NK-92 treated with Interleukin-12 subunit alpha and Interleukin-12 subunit beta, amount 100 ng/mL, for 24 hours (cell line): ENCODE measurements around the gene ASH1L.
"Not testable (repeated sequence)": the region's sequence is repeated elsewhere in the genome, so short reads cannot be mapped to it uniquely, and the experiment has no call there.

Experiments
- DNase-seq: peaks from one replicate; lab custom pipeline; 2025; lab: John Stamatoyannopoulos, UW

The ASH1L gene

DNA sequence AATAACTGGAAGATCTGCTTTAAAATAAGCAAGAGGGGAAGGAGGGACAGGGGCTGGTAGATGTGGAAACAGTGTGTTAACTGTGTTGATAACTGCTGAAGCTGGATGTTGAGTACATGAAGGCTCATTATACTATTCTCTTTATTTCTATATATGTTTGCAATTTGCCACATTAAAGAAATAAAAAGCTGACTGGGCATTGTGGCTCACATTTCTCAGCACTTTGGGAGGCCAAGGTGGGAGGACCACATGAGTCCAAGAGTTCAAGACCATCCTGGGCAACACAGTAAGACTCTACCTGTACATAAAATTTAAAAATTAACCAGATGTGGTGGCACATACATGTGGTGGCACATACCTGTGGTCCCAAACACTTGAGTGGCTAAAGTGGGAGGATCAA lies 6.7 kb downstream of the ASH1L start:
- no peak for DNase-seq

DNA sequence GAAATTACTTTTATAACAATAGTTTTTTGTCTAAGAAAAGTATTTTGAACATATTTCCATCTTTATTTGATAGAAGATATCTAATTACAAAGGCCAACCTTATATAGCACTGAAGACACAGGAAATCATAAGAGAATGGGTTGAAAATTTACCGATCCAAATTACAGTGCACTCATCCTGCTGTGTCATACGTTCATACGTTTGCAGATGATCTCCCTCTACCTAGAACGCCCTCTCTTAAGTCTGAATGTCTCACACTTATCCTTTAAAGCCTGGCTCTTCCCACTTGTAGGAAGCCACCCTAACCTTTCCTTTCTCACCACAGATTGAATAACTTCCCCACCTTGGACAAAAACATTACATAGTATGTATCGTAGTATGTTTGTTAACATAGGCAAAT lies 9.3 kb downstream of the ASH1L start:
- DNase-seq = no peak

DNA sequence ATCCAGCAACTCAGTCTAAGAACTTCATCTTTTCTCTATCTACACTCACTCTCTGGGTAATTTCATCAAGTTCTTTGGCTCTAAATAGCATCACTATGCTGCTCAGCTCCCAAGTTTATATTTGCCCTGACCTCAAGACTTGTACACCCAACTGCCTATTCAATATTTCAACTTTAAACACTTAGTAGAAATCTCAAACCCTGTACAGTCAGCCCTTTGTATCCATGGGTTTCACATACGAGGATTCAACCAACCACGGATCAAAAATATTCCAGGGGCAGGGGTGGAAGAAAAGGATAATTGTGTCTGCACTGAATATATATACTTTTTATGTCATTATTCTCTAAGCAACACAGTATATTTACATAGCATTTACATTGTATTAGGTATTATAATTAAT lies 13.9 kb downstream of the ASH1L start:
- DNase-seq = no peak

DNA sequence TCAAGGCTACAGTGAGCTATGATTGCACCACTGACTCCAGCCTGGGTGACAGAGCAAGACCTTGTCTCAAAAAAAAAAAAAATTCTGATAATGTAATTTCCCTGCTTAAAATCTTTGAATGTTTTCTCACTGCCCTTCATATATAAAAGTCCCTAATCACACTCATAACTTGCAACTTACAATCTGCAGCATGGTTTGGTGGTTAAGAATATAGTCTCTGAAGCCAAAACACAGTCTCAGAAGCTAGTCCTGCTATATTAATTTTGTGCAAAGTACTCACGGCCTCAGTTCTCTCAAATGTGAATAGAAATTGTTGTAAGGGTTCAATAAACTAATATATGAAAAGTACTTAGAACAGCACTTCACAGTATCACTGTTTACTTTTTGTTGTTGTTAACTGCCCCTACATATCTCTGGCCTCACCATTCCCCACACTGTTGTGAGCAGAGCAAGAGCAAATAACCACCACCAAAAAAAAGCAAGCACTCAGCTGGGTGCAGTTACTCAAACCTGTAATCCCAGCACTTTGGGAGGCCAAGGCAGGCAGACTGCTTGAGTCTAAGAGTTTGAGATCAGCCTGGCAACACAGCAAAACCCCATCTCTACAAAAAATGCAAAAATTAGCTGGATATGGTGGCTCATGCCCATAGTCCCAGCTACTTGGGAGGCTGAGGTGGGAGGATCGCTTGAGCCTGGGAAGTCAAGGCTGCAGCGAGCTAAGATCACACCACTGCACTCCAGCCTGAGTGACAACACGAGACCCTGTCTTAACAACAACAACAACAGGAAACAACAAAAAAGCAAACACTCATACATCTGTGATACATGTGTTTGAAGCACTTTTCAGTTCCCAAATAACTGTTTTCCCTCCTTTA lies 22.4 kb downstream of the ASH1L start:
- DNase-seq = no peak

DNA sequence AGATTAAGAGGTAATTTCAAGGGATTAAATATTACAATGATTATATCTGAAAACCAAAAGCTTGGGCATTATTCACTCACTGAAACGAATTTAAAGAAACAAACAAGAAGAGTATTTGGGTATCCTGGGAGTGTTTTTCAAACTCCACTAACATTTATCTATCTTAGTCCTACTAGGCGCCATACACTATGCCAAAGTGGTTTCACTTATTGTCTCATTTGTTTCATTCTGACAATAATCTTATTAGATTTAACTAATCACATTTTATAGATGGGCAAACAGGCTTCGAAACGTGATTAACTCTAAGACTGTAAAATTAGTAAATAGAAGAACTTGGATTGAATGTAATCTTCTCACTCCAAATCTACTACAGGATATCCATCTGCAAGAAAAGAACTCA lies 25.4 kb downstream of the ASH1L start:
- no peak for DNase-seq

DNA sequence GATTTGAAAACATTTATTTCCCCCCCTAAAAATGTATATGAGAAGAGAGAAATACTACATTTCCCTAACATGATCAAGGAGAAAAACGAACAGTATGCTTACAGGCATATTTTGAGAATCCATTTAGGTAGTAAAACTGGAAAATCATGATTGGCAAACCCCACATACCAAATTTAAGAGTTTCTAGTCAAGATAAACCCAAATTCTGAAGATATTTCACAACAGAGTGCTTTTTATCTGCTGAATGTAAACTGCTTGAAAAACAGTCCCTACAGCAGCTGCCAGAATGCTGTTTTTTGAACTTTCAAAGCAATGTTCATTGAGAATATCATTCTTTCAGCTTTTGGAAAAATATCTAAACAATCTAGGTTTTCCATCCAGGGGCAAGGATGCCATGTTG lies 31.0 kb downstream of the ASH1L start:
- no peak for DNase-seq

DNA sequence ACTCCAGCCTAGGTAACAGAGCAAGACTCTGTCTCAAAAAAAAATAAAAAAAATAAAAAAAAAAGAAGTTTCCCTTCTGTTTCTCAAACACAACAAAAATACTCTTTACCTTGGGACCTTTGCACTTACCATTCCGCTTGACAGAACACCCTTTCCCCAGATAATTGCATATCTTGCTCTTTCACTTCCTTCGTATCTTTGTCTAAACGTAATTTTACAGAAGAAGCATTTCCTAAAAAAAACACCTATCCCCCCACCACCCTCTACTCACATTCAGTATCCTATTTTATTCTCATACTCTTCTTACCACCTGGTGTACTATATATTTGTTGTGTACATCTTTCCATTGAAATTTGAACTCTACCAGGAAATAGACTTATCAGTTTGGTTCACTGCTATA lies 32.7 kb downstream of the ASH1L start:
- DNase-seq = no peak

DNA sequence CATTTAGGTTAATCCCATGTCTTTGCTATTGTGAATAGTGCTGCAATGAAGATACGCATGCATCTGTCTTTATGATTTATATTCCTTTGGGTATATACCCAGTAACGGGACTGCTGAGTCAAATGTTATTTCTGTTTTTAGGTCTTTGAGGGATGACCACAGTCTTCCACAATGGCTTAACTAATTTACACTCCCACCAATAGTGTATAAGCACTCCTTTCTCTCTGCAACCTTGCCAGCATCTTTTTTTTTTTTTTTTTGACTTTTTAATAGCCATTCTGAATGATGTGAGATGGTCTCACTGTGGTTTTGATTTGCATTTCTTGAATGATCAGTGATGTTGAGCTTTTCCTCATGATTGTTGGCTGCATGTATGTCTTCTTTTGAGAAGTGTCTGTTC lies 33.5 kb downstream of the ASH1L start:
- no peak for DNase-seq

DNA sequence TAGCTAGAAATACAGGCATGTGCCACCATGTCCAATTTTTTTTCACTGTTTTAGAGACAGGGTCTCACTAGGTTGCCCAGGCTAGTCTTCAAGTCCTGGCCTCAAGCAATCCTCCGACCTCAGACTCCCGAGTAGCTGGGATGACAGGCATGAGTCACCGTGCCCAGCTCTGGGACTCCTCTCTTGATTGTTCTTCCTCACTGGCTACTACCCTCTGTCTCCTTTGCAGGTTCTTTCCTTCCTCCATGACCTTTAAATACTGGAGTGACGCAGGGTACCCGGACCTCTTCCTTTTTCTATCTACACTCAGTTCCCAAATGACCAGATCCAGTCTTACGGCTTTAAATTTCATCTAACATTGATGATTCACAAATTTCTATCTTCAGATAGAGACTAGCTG lies 34.9 kb downstream of the ASH1L start:
- DNase-seq = no peak

DNA sequence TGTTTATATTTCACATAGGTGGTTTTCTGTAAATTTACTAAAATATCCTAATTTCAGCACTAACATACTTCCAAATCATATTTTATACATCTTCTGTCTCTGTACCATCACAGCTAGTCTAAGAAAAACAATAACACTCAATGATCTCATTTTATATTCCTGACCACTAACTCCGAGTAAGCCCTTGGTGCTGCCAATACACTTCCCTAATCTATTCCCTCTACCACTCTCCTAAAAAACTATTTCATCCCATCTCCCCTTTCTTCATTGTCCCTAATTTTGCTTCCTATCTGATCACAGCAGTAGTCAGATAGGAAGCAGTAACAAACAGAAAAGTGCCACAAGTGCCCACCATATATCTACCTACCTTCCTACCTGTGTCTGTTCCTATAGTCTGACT lies 36.2 kb downstream of the ASH1L start:
- DNase-seq = no peak

DNA sequence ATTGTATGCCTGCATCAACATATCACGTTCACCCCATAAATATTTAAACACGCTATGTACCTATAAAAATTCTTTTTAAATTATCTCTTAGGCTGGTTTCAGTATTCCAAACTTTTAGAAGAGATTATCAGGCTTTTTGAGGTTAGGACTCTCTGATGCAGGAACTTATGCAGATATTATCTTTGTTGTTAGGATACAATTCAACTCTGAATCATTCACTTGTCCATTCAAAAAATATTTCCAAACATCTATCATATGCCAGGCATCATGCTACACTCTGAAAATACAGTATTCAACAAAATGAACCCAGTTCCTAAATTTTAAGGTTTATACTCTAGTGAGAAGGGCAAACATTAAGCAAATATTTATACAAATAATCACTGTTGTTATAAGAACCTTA lies 40.5 kb downstream of the ASH1L start:
- no peak for DNase-seq

DNA sequence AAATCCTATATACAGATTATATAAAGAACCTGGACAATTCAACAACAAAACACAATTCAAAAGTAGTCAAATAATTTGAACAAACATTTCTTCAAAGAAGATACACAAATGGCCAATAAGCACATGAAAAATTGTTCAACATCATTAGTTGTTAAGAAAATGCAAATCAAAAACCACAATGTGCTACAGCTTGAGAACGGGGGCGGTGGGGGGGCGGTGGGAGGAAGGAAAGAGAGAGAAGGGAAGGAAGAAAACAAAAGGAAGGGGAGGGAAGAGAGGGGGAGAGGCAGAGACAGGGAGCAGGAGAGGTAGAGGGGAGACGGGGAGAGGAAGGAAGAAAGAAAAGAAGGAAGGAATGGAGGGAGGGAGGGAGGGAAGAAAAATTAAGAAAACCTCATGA lies 44.1 kb downstream of the ASH1L start:
- DNase-seq = no peak

DNA sequence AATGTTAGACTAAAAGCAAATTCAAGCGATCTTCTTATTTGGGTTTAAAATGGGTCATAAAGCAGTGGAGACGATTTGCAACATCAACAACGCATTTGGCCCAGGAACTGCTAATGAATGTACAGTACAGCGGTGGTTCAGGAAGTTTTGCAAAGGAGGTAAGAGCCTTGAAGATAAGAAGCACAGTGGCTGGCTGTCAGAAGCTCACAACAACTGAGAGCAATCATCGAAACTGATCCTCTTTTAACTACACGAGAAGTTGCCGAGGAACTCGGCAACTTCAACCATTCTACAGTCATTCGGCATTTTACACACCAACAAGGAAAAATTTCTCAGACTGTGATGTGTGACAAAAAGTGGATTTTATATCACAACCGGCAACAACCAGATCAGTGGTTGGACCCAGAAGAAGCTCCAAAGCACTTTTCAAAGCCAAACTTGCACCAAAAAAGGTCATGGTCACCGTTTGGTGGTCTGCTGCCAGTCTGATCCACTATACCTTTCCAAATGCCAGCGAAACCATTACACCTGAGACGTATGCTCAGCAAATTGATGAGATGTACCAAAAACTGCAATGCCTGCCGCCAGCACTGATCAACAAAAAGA lies 47.9 kb downstream of the ASH1L start:
- DNase-seq = no peak

DNA sequence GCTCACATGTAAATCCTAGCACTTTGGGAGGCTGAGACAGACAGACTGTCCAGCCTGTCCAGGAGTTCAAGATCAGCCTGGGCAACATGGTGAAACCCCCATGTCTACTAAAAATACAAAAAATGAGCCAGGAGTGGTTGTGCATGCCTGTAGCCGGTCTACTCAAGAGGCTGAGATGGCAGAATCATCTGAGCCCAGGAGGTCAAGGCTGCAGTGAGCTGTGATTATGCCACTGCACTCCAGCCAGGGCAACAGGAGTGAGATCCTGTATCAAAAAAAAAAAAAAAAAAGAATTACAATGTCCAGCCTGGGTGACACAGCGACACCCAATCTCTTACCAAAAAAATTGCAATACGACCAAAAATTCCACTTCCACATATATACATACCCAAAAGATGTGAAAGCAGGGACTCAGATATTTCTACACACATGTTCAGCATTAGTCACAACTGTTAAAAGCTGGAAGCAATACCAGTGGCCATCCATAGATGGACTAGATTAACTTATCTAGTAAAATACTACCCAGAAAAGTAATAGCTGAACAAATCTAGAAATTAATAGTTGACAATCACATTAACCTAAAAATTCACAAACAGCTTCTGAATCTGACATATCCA lies 49.2 kb downstream of the ASH1L start:
- no peak for DNase-seq

DNA sequence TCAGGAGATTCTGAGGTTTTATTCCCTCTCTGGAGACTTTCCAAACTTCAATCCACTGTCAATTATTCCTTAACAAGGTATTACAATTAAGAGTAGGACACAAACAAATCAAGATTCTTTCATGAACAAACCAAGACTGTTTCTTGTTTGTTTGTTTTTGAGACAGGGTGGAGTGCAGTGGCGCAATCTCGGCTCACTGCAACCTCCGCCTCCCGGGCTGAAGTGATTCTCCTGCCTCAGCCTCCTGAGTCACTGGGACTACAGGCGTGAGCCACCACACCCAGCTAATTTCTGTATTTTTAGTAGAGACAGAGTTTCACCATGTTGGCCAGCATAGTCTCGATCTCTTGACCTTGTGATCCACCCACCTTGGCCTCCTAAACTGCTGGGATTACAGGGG lies 51.2 kb downstream of the ASH1L start:
- DNase-seq = not testable (repeated sequence)

DNA sequence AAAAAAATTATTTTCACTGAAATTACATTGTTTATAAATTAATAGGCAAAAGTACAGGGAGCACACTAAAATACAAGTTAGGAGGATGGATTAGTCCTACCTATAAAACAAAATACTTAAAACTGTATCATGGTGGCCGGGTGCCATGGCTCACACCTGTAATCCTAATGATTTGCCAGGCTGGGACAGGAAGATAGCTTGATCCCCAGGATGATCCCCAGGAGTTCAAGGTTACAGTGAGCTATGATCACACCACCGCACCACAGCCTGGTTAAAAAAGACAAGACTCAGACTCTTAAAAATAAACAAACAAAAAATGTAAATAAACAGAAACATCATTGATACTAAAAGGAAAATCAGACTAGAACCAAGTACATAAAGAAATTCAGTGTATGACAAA lies 53.5 kb downstream of the ASH1L start:
- DNase-seq = no peak

DNA sequence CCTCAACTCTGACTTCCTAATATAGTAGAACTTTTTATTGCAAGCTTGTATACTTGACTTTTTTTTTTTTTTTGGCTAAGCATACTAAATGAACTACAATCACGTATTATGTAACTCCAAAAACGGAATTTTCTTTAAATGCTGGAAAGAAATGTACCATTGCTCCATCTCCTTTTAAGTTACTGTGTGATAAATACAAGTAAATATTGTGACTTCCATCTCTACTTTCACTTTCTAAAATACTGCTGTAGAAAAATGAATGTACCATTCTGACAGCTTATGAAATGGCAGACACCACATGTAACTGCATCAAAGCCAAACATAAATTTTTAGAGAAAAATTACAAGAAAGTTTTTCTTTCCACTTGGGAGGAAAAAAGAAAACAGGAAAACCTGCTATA lies 54.7 kb downstream of the ASH1L start:
- no peak for DNase-seq

DNA sequence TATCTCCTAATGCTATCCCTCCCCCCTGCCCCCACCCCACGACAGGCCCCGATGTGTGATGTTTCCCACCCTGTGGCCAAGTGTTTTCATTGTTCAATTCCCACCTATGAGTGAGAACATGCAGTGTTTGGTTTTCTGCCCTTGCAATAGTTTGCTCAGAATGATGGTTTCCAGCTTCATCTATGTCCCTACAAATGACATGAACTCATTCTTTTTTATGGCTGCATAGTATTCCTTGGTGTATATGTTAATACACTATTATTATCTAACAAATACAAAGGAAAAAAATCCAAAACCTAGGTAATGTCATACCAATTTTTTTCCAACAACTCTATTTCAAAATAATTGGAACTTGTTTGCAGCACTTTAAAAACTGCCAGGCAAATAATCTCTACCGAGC lies 56.6 kb downstream of the ASH1L start:
- DNase-seq = not testable (repeated sequence)

DNA sequence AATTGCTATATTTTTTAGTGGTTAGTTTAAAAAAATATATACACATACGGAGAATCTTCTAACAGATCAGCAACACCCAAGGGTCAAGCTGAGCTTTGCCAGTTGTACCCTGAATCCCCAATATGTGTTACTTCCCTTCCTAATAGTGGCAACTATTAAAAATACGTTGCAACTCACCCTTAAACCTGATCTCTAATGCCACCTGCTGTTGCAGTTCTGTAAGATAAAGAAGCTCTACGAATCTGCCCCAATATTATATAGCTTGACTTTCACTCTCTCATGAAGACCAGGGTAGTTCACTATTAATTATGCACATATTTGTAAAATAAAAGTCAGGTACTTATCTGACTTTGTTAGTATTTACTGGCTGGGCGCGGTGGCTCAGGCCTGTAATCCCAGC lies 58.4 kb downstream of the ASH1L start:
- no peak for DNase-seq

DNA sequence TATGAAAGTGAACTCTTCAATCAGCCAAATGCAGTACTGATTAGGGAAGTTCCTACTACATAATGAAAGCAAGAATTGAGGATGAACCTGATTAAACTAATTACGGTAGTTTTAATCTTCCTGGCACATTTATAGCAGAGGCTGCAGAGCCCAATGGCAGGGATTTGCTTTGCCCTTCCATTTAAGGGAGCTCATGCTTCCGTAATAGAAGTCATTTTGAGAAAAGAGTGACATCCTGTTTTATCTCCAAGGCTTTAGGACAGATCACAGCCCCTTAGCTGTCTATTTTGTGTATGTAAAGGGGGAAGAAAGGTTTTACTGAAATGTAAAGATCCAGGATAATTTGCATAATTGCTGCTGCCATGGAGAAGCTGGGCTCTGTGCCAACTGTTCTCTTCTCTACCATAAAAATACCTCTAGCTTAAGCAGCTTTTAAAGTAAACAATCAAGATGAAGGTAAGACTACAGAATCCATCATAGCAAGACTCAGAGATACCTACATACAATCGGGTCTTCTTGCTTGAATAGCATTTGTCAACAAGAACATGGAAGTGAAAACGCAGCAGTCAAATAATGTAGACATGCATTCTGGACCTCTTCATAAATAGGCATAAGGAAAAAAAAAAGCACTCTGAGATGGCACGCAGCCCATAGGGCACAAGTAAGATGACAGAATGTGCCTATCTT lies 62.5 kb downstream of the ASH1L start:
- no peak for DNase-seq

DNA sequence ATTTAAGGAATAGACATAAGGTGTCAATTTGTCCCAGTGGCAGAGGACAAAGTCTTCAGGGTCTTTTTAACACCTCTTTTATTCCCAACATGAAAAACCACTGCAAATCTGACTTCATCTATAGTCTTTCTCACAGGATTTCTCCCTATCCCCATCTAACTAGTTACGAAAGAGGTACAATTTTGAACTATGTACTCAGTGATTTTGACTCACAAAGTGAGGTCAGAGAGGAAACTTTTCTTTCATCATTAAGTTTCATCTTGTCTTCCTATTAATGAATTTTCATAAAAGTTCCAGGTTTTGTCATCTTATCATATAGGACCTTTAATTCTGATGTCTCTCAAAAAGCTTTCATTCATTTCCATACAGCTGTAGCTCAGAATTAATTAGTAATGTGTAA lies 63.3 kb downstream of the ASH1L start:
- no peak for DNase-seq

DNA sequence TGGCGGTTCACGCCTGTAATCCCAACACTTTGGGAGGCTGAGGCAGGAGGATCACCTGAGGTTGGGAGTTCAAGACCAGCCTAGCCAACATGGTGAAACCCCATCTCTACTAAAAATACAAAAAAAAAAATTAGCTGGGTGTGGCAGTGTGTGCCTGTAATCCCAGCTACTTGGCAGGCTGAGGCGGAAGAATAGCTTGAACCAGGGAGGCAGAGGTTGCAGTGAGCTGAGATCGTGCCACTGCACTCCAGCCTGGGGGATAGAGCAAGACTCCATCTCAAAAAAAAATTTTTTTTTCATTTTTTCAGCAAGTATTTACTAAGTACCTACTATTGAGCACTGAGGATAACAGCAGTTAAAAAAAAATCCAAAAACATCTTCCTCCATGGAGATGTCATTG lies 69.0 kb downstream of the ASH1L start:
- not testable (repeated sequence) for DNase-seq

DNA sequence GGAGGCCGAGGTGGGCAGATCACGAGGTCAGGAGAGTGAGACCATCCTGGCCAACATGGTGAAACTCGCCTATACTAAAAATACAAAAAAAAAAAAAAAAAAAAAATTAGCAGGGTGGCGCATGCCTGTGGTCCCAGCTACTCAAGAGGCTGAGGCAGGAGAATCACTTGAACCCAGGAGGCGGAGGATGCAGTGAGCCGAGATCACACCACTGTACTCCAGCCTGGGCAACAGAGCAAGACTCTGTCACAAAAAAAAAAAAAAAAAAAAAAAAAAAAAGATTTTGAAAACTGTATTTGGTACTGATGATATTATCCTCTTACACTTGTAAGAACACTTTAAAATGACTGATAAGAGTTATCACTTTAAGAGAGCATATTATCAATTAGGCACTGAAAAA lies 74.2 kb downstream of the ASH1L start:
- not testable (repeated sequence) for DNase-seq
